GM18873 (cell line): Measurements from ENCODE around the gene BHLHE40.
"Not testable (repeated sequence)": the region's sequence is repeated elsewhere in the genome, so short reads cannot be mapped to it uniquely, and the experiment has no call there.

Source experiments
- ATAC-seq: cut with Tn5 transposase; IDR thresholded peaks from one replicate; pipeline ENCODE4 v1.9.1; 2021; ENCODE audit warnings: mild to moderate bottlenecking, moderate library complexity, moderate number of reproducible peaks; ENCODE audit not compliant: unreplicated experiment, low FRiP score

BHLHE40 gene

GRCh38 chr3:4959180-4959579 is 20.1 kb upstream of the BHLHE40 start:
- no peak for ATAC-seq

GRCh38 chr3:4961865-4962264 is 17.4 kb upstream of the BHLHE40 start:
- not testable (repeated sequence) for ATAC-seq

GRCh38 chr3:4963669-4964570 is 15.3 kb upstream of the BHLHE40 start:
- ATAC-seq = no peak

DNA sequence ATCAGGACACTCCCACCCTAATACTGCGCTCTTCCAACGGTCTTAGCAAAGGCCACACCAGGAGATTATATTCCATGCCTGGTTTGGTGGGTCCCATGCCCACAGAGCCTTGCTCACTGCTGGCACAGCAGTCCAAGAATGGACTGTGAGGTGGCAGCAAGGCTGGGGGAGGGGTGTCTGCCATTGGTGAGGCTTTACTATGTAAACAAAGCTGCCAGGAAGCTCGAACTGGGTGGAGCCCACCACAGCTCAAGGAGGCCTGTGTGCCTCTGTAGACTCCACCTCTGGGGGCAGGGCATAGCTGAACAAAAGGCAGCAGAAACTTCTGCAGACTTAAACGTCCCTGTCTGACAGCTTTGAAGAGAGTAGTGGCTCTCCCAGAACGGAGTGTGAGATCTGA is 13.2 kb upstream of the BHLHE40 start:
- not testable (repeated sequence) for ATAC-seq

GRCh38 chr3:4967683-4968082 is 11.6 kb upstream of the BHLHE40 start:
- ATAC-seq = not testable (repeated sequence)

DNA sequence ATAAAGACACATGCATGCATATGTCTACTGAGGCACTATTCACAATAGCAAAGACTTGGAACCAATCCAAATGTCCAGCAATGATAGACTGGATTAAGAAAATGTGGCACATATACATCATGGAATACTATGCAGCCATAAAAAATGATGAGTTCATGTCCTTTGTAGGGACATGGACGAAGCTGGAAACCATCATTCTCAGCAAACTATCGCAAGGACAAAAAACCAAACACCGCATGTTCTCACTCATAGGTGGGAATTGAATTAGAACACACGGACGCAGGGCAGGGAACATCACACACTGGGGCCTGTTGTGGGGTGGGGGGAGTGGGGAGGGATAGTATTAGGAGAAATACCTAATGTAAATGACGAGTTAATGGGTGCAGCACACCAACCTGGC is 7.8 kb upstream of the BHLHE40 start:
- not testable (repeated sequence) for ATAC-seq

GRCh38 chr3:4971838-4972237 is 7.4 kb upstream of the BHLHE40 start:
- ATAC-seq = no peak

DNA sequence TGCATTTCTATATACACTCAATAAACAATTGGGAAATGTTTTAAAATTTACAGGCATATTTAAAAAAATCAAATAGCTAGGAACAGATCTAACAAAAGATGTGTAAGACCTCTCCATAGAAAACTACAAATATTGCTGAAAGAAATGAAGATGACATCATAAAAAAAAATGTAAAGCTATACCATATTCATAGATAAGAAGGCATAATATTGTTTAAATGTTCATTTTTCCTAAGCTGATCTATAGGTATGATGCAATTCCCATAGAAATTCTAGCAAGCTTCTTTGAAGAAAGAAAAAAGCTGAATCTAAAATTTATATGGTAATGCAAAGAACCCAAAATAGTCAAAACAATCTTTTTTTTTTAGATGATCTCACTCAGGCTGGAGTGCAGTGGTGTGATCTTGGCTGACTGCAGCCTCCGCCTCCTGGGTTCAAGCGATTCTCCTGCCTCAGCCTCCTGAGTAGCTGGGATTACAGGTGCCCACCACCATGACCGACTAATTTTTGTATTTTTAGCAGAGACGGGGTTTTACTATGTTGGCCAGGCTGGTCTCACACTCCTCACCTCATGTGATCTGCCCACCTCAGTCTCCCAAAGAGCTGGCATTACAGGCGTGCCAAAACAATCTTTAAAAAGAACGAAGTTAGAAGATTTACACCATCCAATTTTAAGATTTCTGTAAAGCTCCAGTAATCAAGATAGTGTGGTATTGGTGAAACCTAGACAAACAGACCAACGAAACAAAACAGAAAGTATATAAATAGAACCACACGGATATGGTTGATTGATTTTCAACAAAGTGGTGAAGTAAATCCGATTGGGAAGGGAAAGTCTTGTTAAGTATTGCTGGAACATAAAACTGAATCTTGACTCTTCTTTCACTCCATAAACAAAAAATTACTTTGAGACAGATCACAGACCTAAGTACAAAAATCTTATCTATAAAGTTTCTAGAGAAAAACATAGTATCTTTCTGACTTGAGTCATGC is 6.3 kb upstream of the BHLHE40 start:
- ATAC-seq = no peak

DNA sequence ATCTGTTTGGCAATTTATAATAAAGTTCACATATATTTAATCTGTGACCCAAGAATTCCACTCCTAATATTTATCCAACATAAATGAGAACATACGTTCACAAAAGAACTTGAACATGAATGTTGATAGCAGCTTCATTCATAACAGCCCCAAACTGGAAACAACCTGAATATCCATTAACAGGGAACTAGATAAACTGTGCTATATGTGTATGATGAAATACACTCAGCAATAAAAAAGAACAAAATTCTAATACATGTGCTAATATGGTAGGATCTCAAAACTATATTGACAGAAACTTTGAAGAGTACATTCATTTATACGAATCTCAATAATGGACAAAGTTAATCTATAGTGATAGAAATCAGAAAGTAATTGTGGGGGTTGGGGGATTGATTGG is 5.1 kb upstream of the BHLHE40 start:
- ATAC-seq = no peak

GRCh38 chr3:4976109-4976508 is 3.1 kb upstream of the BHLHE40 start:
- no peak for ATAC-seq

- peak; percentile 41 for ATAC-seq
Observed at GRCh38 chr3:4977001-4977852, 2.0 kb upstream of the BHLHE40 start.

- no peak for ATAC-seq
Observed at GRCh38 chr3:4977853-4978203, 1.4 kb upstream of the BHLHE40 start.

DNA sequence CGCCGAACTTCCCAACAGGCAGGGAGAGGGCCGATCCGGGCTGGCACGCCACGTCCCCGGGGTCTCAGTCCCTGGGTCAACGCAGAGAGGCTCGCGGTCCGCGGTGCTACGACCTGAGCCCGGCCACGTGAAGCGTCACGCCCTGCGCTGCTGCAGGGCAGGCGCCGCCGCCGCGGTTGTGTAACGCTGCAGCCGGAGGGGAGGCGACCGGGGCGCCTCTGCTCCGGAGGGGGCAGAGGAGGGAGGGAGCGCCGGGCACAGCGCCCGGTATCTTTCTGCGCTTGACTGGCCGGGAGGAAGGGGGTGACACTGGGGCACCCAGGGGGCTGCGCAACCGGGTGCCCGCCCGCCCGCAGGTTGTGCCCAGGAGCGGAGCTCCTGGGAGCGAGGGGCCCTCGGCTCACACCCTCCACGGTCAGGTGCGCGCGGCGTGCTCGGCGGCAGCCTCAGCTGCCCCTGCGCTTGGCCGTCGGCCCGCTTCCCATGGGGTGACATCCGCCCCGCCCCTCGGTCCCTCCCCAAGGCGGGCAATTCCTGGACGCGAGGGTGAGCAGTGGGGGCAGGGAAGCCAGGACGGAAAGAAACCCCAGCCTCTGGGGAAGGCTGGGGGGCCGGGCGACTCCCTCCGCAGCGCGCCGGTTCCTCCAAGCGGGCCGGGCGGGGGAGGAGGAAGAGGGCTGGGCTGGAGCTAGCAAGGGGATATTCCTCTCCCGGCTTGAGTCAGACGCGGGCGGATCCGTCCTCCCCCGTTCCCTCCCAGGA is 852 bp upstream of the BHLHE40 start:
- peak; percentile 32 for ATAC-seq

DNA sequence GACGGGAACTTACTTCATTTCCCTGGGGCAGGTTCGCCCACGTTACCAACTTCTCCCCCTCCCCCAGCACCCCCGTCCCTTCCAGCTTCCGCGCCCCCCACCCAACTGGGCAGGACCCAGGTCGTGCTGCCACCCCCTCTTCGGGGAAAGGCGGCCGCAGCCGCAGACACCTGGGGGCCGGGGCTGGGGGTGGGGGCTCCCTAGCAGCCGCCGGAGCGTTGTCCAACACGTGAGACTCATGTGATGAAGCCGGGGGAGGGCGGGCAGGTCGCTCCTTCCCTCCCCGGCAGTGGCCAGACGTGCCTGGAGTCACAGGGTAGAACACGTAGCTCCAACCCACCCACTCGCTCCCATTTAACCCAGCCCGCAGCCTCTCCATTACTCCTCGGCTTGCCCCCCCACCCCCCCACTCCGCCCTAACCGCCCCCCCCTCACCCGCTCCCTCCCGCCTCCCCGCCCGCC is 240 bp upstream of the BHLHE40 start:
- peak; percentile 37 for ATAC-seq

DNA sequence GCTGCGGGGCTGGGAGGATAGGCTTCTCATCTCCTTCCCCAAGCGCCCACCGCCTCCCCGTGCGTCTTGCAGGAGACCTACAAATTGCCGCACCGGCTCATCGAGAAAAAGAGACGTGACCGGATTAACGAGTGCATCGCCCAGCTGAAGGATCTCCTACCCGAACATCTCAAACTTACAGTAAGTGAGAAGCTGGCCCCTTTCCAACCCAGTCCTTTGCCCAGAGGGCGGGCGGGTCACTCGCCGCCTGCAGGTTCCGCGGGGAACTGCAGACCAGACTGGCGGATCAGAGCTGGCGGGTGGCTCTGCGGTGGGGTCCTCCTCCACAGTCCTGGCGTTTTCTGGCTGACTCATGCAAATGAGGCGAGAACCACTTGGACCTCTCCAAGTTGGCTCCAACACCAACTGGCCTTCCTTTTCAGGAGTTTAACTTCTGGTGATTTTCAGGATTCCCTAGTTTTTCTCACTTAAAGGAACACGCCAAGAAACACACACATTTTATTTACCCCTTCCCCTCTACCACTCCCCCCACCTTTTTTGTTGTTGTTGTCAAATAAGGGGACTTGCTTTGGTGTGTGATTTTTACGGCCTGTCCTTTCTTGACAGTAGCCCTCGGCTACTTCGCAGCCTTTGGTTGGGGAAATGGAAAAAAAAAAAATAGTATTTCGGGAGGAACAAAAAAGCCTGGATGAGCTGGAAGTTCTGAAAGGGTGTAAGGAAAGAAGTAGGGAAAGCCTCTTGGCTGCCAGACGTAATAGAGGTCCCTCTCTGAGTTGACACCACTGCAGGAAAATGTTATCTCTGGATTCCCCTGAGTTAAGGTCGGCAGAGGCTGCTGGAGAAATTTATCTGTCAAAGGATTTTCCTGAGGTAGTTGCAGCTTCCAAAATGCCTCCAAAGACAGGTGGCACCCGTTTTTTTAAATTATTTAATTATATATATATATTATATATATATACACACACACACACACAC is 1.3 kb downstream of the BHLHE40 start:
- no peak for ATAC-seq

GRCh38 chr3:4981294-4981664 is 2.0 kb downstream of the BHLHE40 start:
- ATAC-seq = no peak

GRCh38 chr3:4981665-4982494 is 2.6 kb downstream of the BHLHE40 start:
- ATAC-seq = no peak
